Measurements from ENCODE around the gene TOLLIP. TPM values are rescaled to one million over a fixed set of nuclear protein-coding genes. Genes with fewer than 3 reads are reported as not detected.
A peak's percentile ranks its signal among the peaks of the same experiment; 100 is the strongest.

The TOLLIP gene
- total and polyA plus RNA-seq, 9 of the 15 experiments (the other 6 are each of a cell fraction or from before 2014, with no cell fraction given): 0.23 to 22.8 (median 7.1) TPM

DNA sequence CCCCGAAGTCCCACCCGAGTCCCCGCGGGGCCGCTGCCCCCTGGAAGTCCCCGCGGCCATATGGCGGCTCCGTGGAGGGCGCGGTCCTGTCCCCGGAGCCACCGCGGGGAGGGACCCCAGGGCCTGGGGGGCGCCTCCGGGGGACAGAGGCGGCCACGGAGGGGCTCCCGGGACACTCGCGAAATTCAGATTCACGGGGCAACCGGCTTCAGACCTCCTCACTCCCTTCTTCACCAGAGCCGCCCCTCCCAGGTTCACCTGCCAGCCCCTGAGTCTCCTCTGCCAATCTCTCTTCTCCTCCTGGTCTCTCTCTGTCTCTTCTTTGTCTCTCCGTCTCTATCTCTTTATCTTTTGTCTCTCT lies 28.2 kb upstream of the TOLLIP start (continued):
- TF ChIP-seq, protein P1, sequence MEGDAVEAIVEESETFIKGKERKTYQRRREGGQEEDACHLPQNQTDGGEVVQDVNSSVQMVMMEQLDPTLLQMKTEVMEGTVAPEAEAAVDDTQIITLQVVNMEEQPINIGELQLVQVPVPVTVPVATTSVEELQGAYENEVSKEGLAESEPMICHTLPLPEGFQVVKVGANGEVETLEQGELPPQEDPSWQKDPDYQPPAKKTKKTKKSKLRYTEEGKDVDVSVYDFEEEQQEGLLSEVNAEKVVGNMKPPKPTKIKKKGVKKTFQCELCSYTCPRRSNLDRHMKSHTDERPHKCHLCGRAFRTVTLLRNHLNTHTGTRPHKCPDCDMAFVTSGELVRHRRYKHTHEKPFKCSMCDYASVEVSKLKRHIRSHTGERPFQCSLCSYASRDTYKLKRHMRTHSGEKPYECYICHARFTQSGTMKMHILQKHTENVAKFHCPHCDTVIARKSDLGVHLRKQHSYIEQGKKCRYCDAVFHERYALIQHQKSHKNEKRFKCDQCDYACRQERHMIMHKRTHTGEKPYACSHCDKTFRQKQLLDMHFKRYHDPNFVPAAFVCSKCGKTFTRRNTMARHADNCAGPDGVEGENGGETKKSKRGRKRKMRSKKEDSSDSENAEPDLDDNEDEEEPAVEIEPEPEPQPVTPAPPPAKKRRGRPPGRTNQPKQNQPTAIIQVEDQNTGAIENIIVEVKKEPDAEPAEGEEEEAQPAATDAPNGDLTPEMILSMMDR (IDR thresholded peaks at IDR 0.05 in 2 of 3, conservative IDR thresholded peaks at IDR 0.05 in 1 of 3; ENCODE audit: insufficient read depth in 2 of 3, low read depth in 1 of 3, low read length in 3 of 3): no peak

DNA sequence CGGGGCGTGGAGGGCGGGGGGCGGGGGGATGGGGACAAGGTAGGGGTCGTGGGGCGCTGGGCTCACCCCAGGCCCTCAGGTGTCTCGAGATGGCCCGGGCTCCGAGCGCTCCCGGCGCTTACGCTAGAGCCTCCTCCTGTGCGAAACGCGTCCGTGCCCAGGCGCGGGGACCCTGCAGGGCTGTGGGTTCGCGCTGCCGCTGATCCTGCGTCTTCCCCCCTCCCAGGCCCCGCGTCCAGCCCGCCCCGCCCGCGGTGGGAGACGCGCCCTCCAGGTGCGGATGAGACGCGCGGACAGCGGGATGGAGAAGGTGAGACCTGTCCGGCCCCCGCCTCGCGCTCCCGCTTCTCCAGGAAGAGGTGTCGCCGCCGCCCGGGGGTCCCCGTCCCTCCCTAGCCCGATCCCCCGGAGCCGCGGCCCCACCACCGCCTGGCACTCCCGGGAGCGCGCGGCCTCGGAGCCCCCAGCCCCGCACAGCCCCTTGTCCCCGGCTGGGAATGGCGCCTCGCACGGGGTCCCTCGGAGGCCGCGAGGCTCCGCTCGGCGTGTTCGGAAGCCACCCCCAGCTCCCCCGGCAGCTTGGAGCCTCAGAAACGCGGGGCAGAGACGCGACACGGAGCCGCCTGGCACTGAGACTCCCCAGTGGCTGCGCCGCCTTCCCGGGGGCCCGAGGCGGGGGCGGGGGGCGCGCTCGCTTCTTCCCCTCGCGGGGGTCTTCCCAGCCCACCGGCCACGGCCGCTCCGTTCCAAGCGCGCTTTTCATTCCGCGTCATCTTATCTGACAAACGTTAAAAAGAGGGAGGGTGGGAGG lies 27.6 kb upstream of the TOLLIP start:
- H3K4me2 ChIP-seq (ENCODE audit: insufficient read depth, low read length): no peak overlapping the region
- CTCF ChIA-PET (ENCODE audit: low intra/inter-chr PET ratio): no interaction called here
- H3K4me3 ChIP-seq: no peak overlapping the region
- POLR2A ChIA-PET: no interaction called here
- H3K4me1 ChIP-seq (replicated peaks in 1 of 2; ENCODE audit: control insufficient read depth in 2 of 2, insufficient read depth in 2 of 2, low read length in 2 of 2): peaks cover 10 to 13% of the 10 kb centered on the region in 2 experiments
- ATAC-seq: no peak
- H3K9ac ChIP-seq (ENCODE audit: insufficient read depth in 1 of 2, low read depth in 2 of 2, low read length in 2 of 2): no peak overlapping the region
- no peaks in the 10 kb centered on the region for H3K79me2 ChIP-seq (ENCODE audit: control insufficient read depth, insufficient read depth, low read length)
- H3K27ac ChIP-seq (ENCODE audit: extremely low read depth, low read depth, low read length): no peak overlapping the region
- no peaks in the 10 kb centered on the region for H4K20me1 ChIP-seq (replicated peaks; ENCODE audit: control insufficient read depth, insufficient read depth, low read length)
- in situ Hi-C loops (cut with MboI): no loop called here
- no peaks in the 10 kb centered on the region for H3K36me3 ChIP-seq (ENCODE audit: control insufficient read depth, insufficient read depth, low read length)
- DNase-seq (ENCODE audit: extremely low read depth in 1 of 4, low spot score in 3 of 4): peak in 1 of 4 experiments; percentile 9
- BruUV-seq (replicated peaks): no TSS peak
- no peak overlapping the region for H2AFZ ChIP-seq (ENCODE audit: low read depth, low read length)
- 94% methylated on average over 6 of the region's 95 CpGs for WGBS (ENCODE audit: insufficient coverage, low coverage, missing lambda C conversion rate)
- H3K27me3 ChIP-seq (ENCODE audit: control insufficient read depth in 2 of 2, insufficient read depth in 2 of 2, low read length in 2 of 2): peaks cover 3 to 21% of the 10 kb centered on the region in 2 experiments; a peak in 3 of 5 replicates
- intact Hi-C loops (cut with micrococcal nuclease): no loop called here
- no peaks in the 10 kb centered on the region for H3K9me1 ChIP-seq (ENCODE audit: control insufficient read depth, insufficient read depth, low read length)
- H3K9me3 ChIP-seq (replicated peaks; ENCODE audit: control insufficient read depth, insufficient read depth, low read depth, low read length): 0 out of 2 replicates have a peak, but pooled peaks cover 2% of the 10 kb centered on the region
- FAIRE-seq: no peak
- TF ChIP-seq PHF20 (IDR thresholded peaks at IDR 0.05; ENCODE audit: partially characterized antibody) (no peak), TCF7L2 (IDR thresholded peaks at IDR 0.05; ENCODE audit: low read depth, low read length) (no peak), MYC (IDR thresholded peaks at IDR 0.05; ENCODE audit: low read depth, low read length) (no peak), MYC (CRISPR knock-in tag; IDR thresholded peaks at IDR 0.05; ENCODE audit: borderline replicate concordance, low read depth) (no peak), XRCC5 (IDR thresholded peaks at IDR 0.05; ENCODE audit: low read depth, low read length) (no peak), NONO (IDR thresholded peaks at IDR 0.05; ENCODE audit: low read depth in 2 of 2, low read length in 1 of 2) (no peak), ZBTB7A (IDR thresholded peaks at IDR 0.05; ENCODE audit: borderline replicate concordance, control insufficient read depth, low read depth, low read length) (peak; percentile 18; the same call in 1 of the 2 replicates), NR1H2 (CRISPR knock-in tag; IDR thresholded peaks at IDR 0.05) (no peak)
- TF ChIP-seq, protein P2, sequence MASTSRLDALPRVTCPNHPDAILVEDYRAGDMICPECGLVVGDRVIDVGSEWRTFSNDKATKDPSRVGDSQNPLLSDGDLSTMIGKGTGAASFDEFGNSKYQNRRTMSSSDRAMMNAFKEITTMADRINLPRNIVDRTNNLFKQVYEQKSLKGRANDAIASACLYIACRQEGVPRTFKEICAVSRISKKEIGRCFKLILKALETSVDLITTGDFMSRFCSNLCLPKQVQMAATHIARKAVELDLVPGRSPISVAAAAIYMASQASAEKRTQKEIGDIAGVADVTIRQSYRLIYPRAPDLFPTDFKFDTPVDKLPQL (IDR thresholded peaks at IDR 0.05; ENCODE audit: extremely low read depth, insufficient read length): no peak
- TF ChIP-seq, protein P3, sequence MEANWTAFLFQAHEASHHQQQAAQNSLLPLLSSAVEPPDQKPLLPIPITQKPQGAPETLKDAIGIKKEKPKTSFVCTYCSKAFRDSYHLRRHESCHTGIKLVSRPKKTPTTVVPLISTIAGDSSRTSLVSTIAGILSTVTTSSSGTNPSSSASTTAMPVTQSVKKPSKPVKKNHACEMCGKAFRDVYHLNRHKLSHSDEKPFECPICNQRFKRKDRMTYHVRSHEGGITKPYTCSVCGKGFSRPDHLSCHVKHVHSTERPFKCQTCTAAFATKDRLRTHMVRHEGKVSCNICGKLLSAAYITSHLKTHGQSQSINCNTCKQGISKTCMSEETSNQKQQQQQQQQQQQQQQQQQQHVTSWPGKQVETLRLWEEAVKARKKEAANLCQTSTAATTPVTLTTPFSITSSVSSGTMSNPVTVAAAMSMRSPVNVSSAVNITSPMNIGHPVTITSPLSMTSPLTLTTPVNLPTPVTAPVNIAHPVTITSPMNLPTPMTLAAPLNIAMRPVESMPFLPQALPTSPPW (CRISPR knock-in tag; IDR thresholded peaks at IDR 0.05): peak; percentile 60; the same call in 1 of the 2 replicates
- TF ChIP-seq, protein P4, sequence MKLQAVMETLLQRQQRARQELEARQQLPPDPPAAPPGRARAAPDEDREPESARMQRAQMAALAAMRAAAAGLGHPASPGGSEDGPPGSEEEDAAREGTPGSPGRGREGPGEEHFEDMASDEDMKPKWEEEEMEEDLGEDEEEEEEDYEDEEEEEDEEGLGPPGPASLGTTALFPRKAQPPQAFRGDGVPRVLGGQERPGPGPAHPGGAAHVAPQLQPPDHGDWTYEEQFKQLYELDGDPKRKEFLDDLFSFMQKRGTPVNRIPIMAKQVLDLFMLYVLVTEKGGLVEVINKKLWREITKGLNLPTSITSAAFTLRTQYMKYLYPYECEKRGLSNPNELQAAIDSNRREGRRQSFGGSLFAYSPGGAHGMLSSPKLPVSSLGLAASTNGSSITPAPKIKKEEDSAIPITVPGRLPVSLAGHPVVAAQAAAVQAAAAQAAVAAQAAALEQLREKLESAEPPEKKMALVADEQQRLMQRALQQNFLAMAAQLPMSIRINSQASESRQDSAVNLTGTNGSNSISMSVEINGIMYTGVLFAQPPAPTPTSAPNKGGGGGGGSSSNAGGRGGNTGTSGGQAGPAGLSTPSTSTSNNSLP (IDR thresholded peaks at IDR 0.05; ENCODE audit: borderline replicate concordance, low read depth, low read length): no peak

All from K562 (cell line).